Skeletal muscle cell (primary cell): ENCODE results near the gene PLXNA4.
A peak's percentile ranks its signal among the peaks of the same experiment; 100 is the strongest.
"Not testable (repeated sequence)": the region's sequence is repeated elsewhere in the genome, so short reads cannot be mapped to it uniquely, and the experiment has no call there.

ENCODE experiments used
- DNase-seq: peaks from one replicate; pipeline ENCODE4 v3.0.0-alpha.2; 2010; ENCODE audit warnings: low read depth
- H3K4me3 ChIP-seq: 2 replicates; pipeline ENCODE4 v1.5.1; 2011; ENCODE audit warnings: low read depth, mild to moderate bottlenecking, control low read depth, low read length, moderate library complexity

The PLXNA4 gene

DNA sequence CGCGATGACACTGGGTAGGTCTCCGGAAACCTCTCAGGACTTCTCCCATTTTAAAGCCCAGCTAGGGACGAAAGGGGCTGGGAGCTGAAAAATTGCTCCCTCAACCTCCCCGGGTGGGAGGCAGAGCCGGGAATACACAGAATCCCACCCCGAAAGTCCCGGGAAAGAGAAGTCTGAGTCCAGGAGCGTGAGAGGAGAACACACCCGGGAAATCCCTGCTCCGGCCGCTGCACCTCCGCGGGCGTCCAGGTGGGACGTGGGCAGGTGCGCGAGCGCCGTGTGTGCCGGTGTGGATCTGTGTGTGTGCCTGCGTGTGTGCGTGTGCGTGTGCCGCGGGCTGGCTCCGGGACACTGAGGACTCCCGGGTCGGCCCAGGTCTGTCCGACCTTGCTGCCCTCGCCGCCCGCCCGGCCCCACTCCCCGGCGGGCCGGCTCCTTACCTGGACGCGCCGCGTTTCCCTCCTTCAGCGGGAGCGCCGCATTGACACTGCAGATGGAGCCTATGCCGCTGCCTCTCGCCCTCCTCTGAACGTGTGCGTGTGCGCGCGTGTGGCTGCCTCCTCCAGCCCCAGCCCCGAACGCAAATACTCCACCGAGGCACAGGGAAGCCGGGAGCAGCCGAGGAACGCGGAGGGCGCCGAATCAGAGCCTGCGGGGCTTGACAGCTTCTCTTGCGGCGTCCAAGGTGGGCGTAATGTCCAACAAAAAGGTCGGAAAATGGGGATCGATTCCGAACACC is at the start of gene PLXNA4:
Gene PLXNA4, minus strand, starts transcription at position 489 of the 739 bp plus-strand sequence. CDS start 67,777 bp downstream, outside the sequence.
- H3K4me3 ChIP-seq: peak within 1 kb of the TSS; percentile 47
- DNase-seq: no peak

- no peak overlapping the region for H3K4me3 ChIP-seq
- DNase-seq: no peak
Measured at GRCh38 chr7:132625651-132626050, 49.4 kb upstream of the PLXNA4 start.

DNA sequence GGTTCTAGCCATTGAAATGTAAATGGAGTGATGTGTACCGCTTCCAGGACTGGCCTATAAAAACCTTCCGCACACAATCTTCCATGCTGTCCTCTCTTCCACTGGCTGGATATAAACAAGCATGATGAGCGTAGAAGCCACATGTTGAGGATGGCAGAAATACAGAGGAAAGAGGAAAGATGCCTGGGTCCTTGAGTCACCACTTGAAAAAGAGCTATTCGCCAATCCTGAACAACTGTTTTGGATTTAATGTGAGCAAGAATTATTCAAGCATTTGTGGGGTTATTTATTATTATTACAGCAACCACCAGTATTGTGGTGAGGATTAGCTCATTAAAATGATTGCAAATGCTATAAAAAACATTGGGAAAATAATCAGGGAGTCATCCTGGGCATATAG is 45.8 kb upstream of the PLXNA4 start:
- no peak for DNase-seq
- H3K4me3 ChIP-seq: no peak overlapping the region

DNA sequence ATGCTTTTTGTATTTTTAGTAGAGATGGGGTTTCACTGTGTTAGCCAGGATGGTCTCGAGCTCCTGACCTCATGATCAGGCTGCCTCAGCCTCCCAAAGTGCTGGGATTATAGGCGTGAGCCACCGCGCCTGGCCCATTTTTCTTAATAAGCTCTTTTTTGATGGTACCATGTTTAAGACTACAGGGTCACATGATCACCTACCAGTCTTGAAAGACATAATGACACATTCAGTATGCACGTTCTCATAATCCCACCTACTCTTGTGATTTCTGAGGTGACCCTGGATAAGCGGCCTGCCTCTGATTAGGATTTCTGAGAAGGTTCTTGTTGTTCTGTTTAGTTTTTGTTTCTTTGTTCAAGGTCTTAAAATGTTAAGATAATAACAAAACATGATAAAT is 43.7 kb upstream of the PLXNA4 start:
- no peak for DNase-seq
- H3K4me3 ChIP-seq: no peak overlapping the region

DNA sequence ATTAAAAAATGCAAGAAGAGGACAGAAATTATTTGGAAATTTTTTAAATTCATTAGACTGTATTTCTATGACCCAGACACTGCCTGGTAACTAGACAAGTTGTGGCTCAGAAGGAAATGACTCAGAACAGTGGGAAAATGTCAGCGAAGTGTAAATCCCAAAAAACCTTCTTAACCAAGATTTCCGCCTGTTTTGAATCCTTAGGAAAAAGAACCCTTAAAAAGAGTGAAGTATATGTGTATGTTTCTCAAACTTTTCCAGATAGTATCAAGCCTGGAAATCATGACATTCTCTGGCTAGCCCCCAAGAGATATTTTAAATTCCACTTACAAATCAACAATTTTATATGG is 42.7 kb upstream of the PLXNA4 start:
- DNase-seq: peak; percentile 1
- H3K4me3 ChIP-seq: no peak overlapping the region

DNA sequence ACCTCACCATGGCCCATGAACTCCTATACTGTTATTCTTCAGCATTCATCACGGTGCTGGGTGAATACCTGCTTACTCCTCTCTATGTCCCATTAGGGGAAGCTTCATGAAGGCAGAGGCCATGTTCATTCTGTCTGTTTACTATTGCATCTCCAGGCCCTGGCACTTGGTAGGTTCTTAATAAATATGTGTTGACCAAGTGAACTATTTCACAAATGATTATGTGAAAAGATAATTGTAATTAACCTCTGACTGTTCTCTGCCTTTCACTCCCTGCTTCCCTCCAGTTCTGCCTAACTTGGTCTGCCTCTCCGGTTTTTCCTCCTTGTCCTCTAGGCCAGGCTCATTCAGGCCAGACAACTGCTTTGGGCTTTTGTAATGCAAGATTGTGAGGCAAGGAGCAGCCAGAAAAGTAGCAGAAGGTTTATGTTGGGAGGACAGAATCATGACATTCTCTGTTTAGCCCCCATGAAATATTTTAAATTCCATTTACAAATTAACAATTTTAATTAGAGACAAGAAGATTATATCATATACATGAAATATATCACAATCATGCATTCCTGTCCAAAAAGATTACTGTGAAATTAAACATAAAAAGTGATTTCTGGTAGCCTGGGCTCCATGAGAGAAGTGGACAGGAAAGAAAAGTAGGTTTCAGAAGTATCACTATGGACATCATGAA is 42.1 kb upstream of the PLXNA4 start:
- no peak for DNase-seq
- H3K4me3 ChIP-seq: no peak overlapping the region

GRCh38 chr7:132614428-132615318 is 38.4 kb upstream of the PLXNA4 start:
- H3K4me3 ChIP-seq: peak overlapping the region; percentile 29
- DNase-seq: no peak

DNA sequence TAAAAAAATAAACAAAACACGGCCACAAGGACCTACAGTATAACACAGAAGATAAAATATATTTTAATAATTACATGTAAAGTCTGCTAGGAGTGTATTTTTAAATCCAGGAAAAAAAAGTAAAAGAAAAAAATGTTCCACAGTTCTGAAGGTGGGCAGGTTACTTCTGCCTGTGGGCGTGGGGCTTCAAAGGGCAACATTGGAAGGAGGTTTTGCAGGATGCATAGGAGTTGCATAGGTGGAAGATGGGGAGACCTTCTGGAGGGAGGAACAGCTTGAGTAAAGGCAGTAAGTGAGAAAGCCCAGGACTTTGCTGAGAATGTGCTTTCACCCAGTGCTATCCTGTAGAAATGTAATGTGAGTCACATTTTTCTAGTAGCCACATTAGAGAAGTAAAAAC is 37.5 kb upstream of the PLXNA4 start:
- H3K4me3 ChIP-seq: no peak overlapping the region
- DNase-seq: no peak

DNA sequence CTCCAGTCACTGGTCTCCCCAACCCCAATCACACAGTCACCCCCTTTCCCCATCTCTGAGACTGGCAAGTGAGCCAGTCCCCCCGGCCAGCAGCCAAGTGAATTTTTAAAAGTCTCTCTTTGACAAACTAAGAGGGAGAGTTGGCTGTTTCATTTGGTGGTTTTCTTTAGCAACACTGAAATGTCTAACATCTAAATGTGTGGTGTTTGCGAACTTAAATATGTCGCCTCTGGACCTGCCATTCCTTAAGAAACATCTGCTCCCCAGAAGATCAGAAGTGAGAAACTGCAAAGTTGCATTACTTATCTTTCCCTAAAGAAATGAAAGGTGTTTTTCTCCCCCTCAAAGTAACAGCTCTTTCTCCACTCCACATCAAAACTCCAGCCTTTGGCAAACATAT is 34.7 kb upstream of the PLXNA4 start:
- H3K4me3 ChIP-seq: no peak overlapping the region
- DNase-seq: no peak

- no peak for DNase-seq
- no peak overlapping the region for H3K4me3 ChIP-seq
Measured at GRCh38 chr7:132609906-132610520, 33.7 kb upstream of the PLXNA4 start.

DNA sequence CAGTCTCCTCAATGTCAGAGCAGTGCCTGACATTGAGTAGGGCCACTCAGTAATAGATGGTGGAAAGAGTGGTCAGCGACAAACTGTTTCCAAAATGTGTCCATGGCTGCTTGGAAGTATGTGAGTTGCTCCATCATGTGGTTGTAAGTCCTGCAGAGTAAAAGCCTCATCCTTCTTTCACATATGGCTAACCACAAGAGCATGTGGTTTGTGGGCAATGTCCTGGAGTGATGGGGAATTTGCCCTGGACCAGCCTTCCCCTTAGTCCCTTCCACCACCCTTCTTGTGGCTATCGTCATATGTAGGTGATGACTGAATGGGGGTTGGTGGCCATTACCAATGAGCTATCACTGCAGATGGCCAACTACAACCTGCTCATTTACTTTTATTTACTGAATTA is 33.0 kb upstream of the PLXNA4 start:
- no peak overlapping the region for H3K4me3 ChIP-seq
- no peak for DNase-seq

DNA sequence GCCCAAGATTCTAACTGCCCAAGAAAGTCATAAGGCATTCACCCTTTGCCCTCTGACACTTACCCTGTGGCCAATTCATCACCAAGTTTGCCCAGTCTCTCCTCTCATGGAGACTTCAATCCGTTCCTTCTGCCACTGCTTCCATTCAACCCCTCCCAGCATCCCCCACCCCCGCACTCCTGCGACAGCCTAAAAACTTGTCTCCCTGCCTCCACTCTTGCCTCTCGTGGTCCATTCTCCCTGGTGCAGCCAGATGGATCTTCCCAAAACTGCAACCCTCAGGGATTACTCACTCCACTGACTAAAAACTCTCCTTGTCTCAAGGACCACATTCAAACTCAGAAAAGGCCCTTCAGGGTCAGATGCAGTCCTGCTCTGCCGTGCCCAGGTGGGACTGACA is 32.3 kb upstream of the PLXNA4 start:
- H3K4me3 ChIP-seq: no peak overlapping the region
- no peak for DNase-seq

- H3K4me3 ChIP-seq: no peak overlapping the region
- no peak for DNase-seq
Measured at GRCh38 chr7:132607656-132608055, 31.4 kb upstream of the PLXNA4 start.

- H3K4me3 ChIP-seq: no peak overlapping the region
Measured at GRCh38 chr7:132604121-132604520, 27.9 kb upstream of the PLXNA4 start.

GRCh38 chr7:132603220-132603833 is 27.1 kb upstream of the PLXNA4 start:
- H3K4me3 ChIP-seq: no peak overlapping the region
- DNase-seq: no peak

More at GRCh38 chr7:132604121-132604520, 27.9 kb upstream of the PLXNA4 start:
- DNase-seq: no peak

- no peak for DNase-seq
- no peak overlapping the region for H3K4me3 ChIP-seq
Measured at GRCh38 chr7:132601783-132602182, 25.5 kb upstream of the PLXNA4 start.

GRCh38 chr7:132596588-132596987 is 20.3 kb upstream of the PLXNA4 start:
- no peak for DNase-seq
- no peak overlapping the region for H3K4me3 ChIP-seq

DNA sequence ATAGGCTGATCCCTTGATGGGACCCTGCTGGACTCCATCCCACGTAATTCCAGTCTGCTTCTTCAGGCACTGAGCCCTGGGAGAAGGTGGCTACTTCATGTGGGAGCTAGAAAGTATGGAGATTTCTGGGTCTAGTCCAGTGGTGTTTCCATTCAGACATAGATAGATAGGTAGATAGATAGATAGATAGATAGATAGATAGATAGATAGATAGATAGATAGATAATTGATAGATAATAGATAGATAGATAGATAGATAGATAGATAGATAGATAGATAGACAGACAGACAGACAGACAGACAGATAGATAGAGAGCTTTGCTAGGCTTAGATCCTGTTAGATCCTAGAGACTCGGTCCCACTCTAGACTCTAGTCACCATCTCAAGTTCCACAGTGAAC is 18.5 kb upstream of the PLXNA4 start:
- not testable (repeated sequence) for DNase-seq, H3K4me3 ChIP-seq

DNA sequence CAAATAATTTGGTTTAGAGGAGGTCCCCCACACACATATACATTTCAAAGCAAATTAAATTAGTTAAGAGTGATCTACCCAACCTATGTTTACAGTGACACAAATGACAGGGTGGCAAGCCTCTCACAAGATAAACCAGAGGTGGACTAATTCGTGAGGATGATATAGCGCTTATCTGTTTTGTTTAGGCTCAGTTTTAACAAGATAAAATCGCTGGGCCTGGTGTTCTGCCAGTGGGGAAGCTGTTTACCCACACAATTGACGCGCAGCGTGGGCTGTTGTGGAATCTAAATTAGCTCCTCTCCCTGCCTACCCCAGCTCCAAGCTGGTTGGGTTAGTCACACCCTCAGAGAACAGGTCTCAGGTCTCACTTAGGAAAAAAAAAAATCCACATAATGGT is 16.7 kb upstream of the PLXNA4 start:
- H3K4me3 ChIP-seq: no peak overlapping the region
- DNase-seq: no peak
